ENCODE measurements around the gene KIF25.

The KIF25 gene

DNA sequence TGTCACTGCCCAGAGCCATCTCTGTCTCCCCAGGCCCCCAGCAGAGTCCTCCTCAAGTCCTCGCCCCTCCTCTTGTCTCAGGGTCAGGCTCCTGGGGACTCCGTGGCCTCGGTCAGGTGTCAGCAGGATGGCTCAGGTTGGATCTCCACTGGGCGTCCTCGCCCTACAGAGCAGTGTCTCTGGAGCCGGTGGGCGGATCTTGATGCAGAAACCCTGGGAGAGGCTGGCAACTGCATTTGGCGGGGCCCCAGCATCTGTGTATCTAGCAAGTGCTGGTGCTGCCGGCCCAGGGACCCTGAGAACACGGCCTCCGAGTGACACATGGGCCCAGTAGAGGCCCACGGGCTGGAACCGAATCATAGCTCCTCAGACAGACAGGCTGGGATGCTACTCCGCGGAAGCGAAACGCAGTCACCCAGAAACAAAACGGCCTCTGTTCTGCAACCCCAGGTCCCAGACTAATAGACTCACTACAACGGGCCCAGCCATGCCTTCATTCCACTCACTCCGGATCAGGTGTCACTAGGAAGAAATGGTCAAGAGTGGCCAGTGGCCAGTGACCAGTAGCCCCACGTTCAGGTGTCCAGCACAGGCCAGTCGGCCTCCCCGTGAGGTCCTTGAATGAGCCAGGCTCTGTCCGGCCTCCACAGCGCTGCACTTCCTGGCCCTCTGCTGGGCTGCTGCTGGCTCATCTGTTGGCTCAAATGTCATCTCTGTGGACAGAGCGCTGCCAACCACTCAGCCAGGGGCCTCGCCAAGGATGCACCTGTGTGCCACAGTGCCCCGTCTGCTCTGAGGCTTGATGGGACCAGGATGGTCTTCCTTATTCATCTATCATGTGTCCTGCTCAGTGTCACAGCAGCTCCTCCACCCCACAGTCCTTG is 94.2 kb downstream of the KIF25 start:
- TF ChIP-seq, protein P1, sequence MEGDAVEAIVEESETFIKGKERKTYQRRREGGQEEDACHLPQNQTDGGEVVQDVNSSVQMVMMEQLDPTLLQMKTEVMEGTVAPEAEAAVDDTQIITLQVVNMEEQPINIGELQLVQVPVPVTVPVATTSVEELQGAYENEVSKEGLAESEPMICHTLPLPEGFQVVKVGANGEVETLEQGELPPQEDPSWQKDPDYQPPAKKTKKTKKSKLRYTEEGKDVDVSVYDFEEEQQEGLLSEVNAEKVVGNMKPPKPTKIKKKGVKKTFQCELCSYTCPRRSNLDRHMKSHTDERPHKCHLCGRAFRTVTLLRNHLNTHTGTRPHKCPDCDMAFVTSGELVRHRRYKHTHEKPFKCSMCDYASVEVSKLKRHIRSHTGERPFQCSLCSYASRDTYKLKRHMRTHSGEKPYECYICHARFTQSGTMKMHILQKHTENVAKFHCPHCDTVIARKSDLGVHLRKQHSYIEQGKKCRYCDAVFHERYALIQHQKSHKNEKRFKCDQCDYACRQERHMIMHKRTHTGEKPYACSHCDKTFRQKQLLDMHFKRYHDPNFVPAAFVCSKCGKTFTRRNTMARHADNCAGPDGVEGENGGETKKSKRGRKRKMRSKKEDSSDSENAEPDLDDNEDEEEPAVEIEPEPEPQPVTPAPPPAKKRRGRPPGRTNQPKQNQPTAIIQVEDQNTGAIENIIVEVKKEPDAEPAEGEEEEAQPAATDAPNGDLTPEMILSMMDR (IDR thresholded peaks at IDR 0.05; ENCODE audit: insufficient read depth, low read depth, low read length, missing control alignments) = no peak
- H3K4me3 ChIP-seq (ENCODE audit: low read depth, low read length) = no peak overlapping the region
- DNase-seq (ENCODE audit: low read depth) = no peak

DNA sequence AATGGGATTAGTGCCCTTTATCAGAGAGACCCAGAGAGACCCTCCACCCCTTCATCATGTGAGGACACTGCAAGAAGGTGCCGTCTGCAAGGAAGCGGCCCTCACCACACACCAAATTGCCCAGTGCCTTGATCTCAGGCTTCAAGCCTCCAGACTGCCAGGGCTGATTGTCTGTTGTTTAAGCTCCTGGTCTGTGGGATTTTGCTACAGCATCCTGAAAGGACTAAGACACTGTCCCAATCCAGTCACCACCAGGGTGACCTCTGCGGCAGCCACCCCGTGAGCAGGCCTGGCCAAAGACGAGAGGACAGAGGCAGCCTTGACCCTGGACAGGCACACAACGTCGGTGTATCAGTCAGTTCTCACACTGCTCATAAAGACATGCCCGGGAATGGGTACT is 95.1 kb downstream of the KIF25 start:
- no peak for DNase-seq (ENCODE audit: low read depth)
- no peak overlapping the region for H3K4me3 ChIP-seq (ENCODE audit: low read depth, low read length)
- TF ChIP-seq, protein P1 (IDR thresholded peaks at IDR 0.05; ENCODE audit: insufficient read depth, low read depth, low read length, missing control alignments) = no peak

DNA sequence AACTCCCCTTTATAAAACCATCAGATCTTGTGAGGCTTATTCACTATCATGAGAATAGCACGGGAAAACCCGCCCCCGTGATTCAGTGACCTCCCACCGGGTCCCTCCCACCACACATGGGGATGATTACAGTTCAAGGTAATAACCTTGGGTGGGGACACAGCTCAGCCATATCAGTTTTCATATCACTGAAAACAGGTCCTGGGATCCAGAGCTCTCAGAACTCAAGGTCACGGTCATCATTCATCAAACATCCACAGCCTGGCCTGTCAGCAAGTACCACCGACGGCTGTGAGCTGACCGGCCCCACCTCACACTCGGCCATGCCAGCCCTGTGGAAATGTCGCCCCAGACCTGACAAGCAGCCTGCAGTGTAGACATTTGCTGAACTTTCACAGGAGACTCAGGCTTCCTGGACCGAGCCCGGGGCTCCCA is 95.6 kb downstream of the KIF25 start:
- H3K4me3 ChIP-seq (ENCODE audit: low read depth, low read length) = no peak overlapping the region
- DNase-seq (ENCODE audit: low read depth) = no peak
- TF ChIP-seq, protein P1 (IDR thresholded peaks at IDR 0.05; ENCODE audit: insufficient read depth, low read depth, low read length, missing control alignments) = no peak

DNA sequence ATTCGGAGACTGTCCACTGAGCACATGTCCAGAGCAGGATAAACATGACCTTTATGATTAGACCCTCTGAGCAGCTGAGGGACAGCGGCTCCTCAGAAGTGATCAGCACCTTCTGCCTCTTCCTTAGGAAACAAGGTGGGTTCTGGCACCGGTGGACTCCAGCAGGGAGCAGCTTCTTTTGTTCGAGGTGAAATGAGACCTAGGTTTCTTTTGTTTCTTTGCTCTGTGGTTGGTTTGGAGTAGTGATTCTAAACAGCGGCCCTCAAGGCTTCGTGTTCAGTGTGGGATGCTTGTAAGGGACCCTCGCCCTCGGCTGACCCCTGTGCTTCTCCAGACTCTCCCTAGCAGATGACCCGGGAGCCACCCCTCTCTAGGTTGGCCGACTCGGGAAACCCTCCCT is 96.2 kb downstream of the KIF25 start:
- TF ChIP-seq, protein P1 (IDR thresholded peaks at IDR 0.05; ENCODE audit: insufficient read depth, low read depth, low read length, missing control alignments) = no peak
- DNase-seq (ENCODE audit: low read depth) = no peak

More for the DNA sequence above, 96.2 kb downstream of the KIF25 start:
- no peak overlapping the region for H3K4me3 ChIP-seq (ENCODE audit: low read depth, low read length)

Measured in GM12865 (cell line).